ENCODE data around the gene THRB. TPM values are rescaled to one million over a fixed set of nuclear protein-coding genes. Genes with fewer than 3 reads are reported as not detected.

The THRB gene
- total and polyA plus RNA-seq, 10 donors: 1.00 to 26.6 (median 16.2) TPM

DNA sequence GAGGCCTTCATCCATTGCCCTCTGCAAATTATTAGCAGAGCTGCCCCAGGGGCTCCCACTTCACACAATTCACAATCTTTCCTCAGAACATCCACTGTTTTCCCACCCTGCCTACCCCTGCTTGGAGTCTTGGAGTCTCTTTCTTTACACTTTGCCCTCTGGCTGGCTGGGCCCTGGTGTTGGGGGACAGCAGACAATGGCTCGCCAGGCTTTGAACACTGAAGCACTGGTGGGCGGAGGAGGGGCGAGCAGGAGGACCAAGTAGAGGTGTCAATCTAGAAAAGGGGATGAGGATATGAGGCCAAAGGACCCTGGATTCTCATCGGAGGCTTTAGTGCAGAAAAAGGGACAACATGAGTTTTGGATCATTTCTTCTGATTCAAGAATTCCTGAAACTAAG, 337.5 kb downstream of the THRB start:
- 93 to 98% (median 93%) methylated on average over 4 of the region's 4 CpGs for WGBS, 5 donors
- Histone ChIP-seq H3K9me3 (no peaks in the 10 kb centered on the region), H3K27ac (no peak overlapping the region), H3K4me1 (peaks cover 0 to 13% (median 2%) of the 10 kb centered on the region in 6 donors), H3K4me3 (no peak overlapping the region), H3K27me3 (replicated peaks in 1 of 7) (no peaks in the 10 kb centered on the region), H3K36me3 (no peaks in the 10 kb centered on the region)
- intact Hi-C loops (cut with DNase I; ENCODE audit: low total_unique reads): no loop called here
- TF ChIP-seq POLR2A (IDR thresholded peaks at IDR 0.05) (no peak), POLR2AphosphoS5 (IDR thresholded peaks at IDR 0.05) (no peak)
- TF ChIP-seq, protein P1, sequence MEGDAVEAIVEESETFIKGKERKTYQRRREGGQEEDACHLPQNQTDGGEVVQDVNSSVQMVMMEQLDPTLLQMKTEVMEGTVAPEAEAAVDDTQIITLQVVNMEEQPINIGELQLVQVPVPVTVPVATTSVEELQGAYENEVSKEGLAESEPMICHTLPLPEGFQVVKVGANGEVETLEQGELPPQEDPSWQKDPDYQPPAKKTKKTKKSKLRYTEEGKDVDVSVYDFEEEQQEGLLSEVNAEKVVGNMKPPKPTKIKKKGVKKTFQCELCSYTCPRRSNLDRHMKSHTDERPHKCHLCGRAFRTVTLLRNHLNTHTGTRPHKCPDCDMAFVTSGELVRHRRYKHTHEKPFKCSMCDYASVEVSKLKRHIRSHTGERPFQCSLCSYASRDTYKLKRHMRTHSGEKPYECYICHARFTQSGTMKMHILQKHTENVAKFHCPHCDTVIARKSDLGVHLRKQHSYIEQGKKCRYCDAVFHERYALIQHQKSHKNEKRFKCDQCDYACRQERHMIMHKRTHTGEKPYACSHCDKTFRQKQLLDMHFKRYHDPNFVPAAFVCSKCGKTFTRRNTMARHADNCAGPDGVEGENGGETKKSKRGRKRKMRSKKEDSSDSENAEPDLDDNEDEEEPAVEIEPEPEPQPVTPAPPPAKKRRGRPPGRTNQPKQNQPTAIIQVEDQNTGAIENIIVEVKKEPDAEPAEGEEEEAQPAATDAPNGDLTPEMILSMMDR (IDR thresholded peaks at IDR 0.05 in 8 of 11, conservative IDR thresholded peaks at IDR 0.05 in 3 of 11): no peak
- DNase-seq: no peak

DNA sequence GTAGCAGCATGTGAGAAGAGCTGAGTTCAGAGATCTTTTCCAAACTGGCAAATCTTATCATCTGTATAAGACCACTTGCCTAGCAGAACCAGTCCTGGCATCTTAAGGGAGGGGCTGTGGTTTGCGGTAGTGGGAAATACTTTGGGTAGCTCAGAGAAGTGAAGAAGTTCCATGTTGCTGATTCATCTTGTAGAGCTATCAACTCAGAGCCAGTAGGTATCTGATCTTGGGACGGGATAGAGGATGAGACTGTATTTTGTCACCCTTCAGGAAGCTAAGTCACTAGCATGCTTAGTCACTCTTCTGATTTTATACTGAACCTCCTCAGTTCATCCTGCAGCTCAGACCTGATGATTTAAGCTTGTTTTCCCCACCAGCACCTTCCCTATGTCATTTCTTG, 338.2 kb downstream of the THRB start:
- WGBS, 5 donors: 43 to 70% (median 65%) methylated on average over 2 of the region's 2 CpGs
- Histone ChIP-seq H3K4me3 (no peak overlapping the region), H3K36me3 (no peaks in the 10 kb centered on the region), H3K27me3 (replicated peaks in 1 of 7) (no peaks in the 10 kb centered on the region), H3K9me3 (no peaks in the 10 kb centered on the region), H3K4me1 (peaks cover 0 to 13% (median 2%) of the 10 kb centered on the region in 6 donors), H3K27ac (no peak overlapping the region)
- intact Hi-C loops (cut with DNase I; ENCODE audit: low total_unique reads): no loop called here
- TF ChIP-seq POLR2A (IDR thresholded peaks at IDR 0.05): no peak
- no peak for TF ChIP-seq POLR2AphosphoS5 (IDR thresholded peaks at IDR 0.05)
- TF ChIP-seq, protein P1 (IDR thresholded peaks at IDR 0.05 in 8 of 11, conservative IDR thresholded peaks at IDR 0.05 in 3 of 11): no peak
- DNase-seq: no peak

DNA sequence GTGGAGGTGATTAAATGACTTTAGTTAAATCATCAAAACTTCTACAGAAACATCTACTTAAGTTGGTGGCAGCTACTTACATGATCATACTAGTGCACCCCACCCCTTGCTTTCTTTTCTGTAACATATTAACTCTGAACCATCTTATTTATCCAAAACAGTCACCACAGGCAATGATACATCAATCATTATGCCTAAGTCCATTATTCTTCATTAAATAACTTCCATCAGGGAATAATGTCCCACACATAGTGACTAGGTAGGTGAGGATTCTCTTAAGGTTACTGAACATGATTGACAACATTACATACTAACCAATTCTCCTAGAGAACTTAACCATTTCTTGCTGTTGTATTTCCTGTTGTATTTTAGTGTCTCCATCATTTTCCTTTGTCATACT, 339.4 kb downstream of the THRB start:
- no peak for DNase-seq
- no peaks in the 10 kb centered on the region for H3K27me3 ChIP-seq (replicated peaks in 1 of 7)
- TF ChIP-seq, protein P1 (IDR thresholded peaks at IDR 0.05 in 8 of 11, conservative IDR thresholded peaks at IDR 0.05 in 3 of 11): no peak
- no peak for TF ChIP-seq POLR2AphosphoS5 (IDR thresholded peaks at IDR 0.05)
- TF ChIP-seq POLR2A (IDR thresholded peaks at IDR 0.05): no peak
- no peak overlapping the region for H3K4me3 ChIP-seq
- H3K4me1 ChIP-seq: peaks cover 0 to 4% (median 0%) of the 10 kb centered on the region in 6 donors
- intact Hi-C loops (cut with DNase I; ENCODE audit: low total_unique reads): no loop called here
- H3K36me3 ChIP-seq: no peaks in the 10 kb centered on the region
- H3K9me3 ChIP-seq: no peaks in the 10 kb centered on the region
- no peak overlapping the region for H3K27ac ChIP-seq

DNA sequence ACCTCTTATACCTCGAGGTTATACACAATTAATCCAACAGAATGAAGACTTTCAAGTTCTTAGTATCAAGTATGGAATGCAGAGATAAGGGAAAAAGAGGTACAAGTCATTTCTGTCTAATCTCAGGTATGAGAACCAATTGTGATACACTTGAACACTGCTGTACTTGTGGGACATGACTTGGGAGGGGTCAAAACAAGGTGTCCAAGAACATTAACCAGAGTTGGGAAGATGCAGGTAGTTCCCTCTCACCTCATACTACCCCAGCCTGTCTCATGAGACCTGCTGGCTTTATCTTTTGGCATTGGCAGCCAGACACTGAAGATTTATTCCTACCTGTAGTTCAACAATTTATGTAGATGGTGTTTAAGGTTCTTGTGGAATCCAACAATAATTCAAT, 339.9 kb downstream of the THRB start:
- Histone ChIP-seq H3K9me3 (no peaks in the 10 kb centered on the region), H3K27me3 (replicated peaks in 1 of 7) (no peaks in the 10 kb centered on the region), H3K4me1 (no peaks in the 10 kb centered on the region), H3K27ac (no peak overlapping the region), H3K4me3 (no peak overlapping the region), H3K36me3 (no peaks in the 10 kb centered on the region)
- no peak for TF ChIP-seq POLR2AphosphoS5 (IDR thresholded peaks at IDR 0.05)
- TF ChIP-seq, protein P1 (IDR thresholded peaks at IDR 0.05 in 8 of 11, conservative IDR thresholded peaks at IDR 0.05 in 3 of 11): no peak
- no peak for TF ChIP-seq POLR2A (IDR thresholded peaks at IDR 0.05)
- intact Hi-C loops (cut with DNase I; ENCODE audit: low total_unique reads): no loop called here
- WGBS, 5 donors: 29 to 64% (median 48%) methylated on average over 1 of the region's 1 CpG
- DNase-seq: no peak
